Smooth muscle cell (in vitro differentiated cells): ENCODE data around the gene DPM1. TPM values are rescaled to one million over a fixed set of nuclear protein-coding genes. Genes with fewer than 3 reads are reported as not detected.

Experiments used
- DNase-seq: peaks from one replicate; lab custom pipeline; 2025; ENCODE audit not compliant: unreplicated experiment; lab: John Stamatoyannopoulos, UW
- H2AFZ ChIP-seq: fragments of 200-600 bp; sonication (generic); 2 replicates; pipeline ENCODE4 v1.6.0; 2016; ENCODE audit warnings: antibody characterized with exemption, low read depth, mild to moderate bottlenecking
- H3F3A ChIP-seq: fragments of 200-600 bp; sonication (generic); 2 replicates; pipeline ENCODE4 v1.6.0; 2017; ENCODE audit warnings: antibody characterized with exemption, low read depth
- H3K27ac ChIP-seq: fragments of 200-600 bp; sonication (generic); 2 replicates; pipeline ENCODE4 v1.5.1; 2016; ENCODE audit warnings: low read depth, mild to moderate bottlenecking
- H3K27me3 ChIP-seq: fragments of 200-600 bp; sonication (generic); 2 replicates; pipeline ENCODE4 v1.6.1; 2016; ENCODE audit warnings: low read depth, mild to moderate bottlenecking
- H3K36me3 ChIP-seq: fragments of 200-600 bp; sonication (generic); 2 replicates; pipeline ENCODE4 v1.5.1; 2016; ENCODE audit warnings: low read depth
- H3K4me1 ChIP-seq: fragments of 200-600 bp; sonication (generic); 2 replicates; pipeline ENCODE4 v1.5.1; 2016; ENCODE audit warnings: low read depth
- H3K4me2 ChIP-seq: fragments of 200-600 bp; sonication (generic); 2 replicates; pipeline ENCODE4 v1.6.0; 2016; ENCODE audit warnings: mild to moderate bottlenecking
- H3K4me3 ChIP-seq: fragments of 200-600 bp; sonication (generic); 2 replicates; pipeline ENCODE4 v1.5.1; 2016; ENCODE audit warnings: mild to moderate bottlenecking
- H3K79me2 ChIP-seq: fragments of 200-600 bp; sonication (generic); 2 replicates; pipeline ENCODE4 v1.6.0; 2016; ENCODE audit warnings: low read depth, mild to moderate bottlenecking
- H3K9ac ChIP-seq: fragments of 200-600 bp; sonication (generic); 2 replicates; pipeline ENCODE4 v1.6.0; 2016; ENCODE audit warnings: low read depth
- H3K9me3 ChIP-seq: fragments of 200-600 bp; sonication (generic); replicated peaks from 2 replicates; pipeline ENCODE4 v1.5.1; 2016; ENCODE audit warnings: low read depth
- H4K20me1 ChIP-seq: fragments of 200-600 bp; sonication (generic); 2 replicates; pipeline ENCODE4 v1.6.0; 2016; ENCODE audit warnings: low read depth
- WGBS: methylation state at CpG from one replicate; pipeline ENCODE4 v1.1.7; 2016; ENCODE audit warnings: low lambda C conversion rate; 5-methylcytosine and 5-hydroxymethylcytosine counted together
- polyA plus RNA-seq: library from polyadenylated mRNA; unstranded; fragments of >200 nt; fragmentation: Nextera tagmentation; extraction: Ambion mirVana; gene quantifications from 2 replicates; pipeline ENCODE4 v1.2.1, GENCODE V29; 2016
- total RNA-seq: library from RNA; depleted of rRNA; stranded (reverse); fragments of >200 nt; gene quantifications from 2 replicates; pipeline ENCODE4 v1.2.3, GENCODE V29; 2014
- TF ChIP-seq, protein P1 (sequence below): fragments of 200-600 bp; sonication (generic); IDR thresholded peaks from 2 replicates; pipeline ENCODE4 v1.5.1; 2017; ENCODE audit warnings: borderline replicate concordance, mild to moderate bottlenecking, antibody characterized with exemption; ENCODE audit not compliant: insufficient read depth, poor library complexity, severe bottlenecking

DPM1 gene
- total RNA-seq: 141 and 148 TPM in 2 replicates
- 89.1 and 104 TPM in 2 replicates for polyA plus RNA-seq

DNA sequence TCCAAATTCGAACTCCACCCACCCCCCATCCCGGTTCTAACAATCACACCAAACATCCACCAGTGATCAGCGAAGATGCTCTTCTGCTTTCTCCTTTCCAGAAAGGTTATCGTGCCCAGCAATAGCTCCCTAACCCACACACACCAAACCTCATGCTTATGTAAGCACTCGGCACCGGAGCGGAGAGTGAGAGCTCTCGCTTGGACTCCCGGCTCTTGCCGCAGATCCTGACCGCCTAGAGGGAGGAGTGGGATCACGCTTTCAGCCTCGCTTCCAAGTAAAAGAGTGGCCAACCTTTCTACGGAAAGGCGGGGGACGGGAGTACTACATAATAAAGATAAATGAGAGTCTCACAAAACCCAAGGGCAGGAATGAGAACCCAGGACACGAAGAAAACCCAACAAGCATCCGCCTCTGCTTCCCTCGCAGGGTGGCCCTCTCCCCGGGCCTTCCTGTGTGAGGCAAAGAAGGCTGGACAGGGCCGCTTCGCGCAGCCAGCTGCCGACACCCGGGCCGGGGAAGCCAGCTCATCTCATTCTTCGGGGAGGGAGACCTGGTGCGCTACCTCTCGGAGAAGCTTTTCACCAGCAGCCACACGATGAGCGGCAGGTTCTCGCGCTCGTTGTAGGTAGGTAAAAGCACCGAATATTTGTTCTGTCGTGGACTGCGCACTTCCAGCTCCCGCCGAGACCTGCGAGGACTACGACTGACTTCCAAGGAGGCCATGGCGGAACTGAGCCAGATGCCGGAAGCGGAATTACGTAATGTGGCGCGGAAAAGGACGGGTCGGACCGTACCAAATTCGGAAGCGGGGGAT is at the start of gene DPM1:
Gene DPM1 (minus strand): TSS at position 735 of the 817 bp plus-strand sequence. CDS start 9 bp downstream, at position 726.
- H3K79me2 ChIP-seq: peaks cover 76% of the 10 kb centered on the region
- peak; percentile 56 for DNase-seq

DNA sequence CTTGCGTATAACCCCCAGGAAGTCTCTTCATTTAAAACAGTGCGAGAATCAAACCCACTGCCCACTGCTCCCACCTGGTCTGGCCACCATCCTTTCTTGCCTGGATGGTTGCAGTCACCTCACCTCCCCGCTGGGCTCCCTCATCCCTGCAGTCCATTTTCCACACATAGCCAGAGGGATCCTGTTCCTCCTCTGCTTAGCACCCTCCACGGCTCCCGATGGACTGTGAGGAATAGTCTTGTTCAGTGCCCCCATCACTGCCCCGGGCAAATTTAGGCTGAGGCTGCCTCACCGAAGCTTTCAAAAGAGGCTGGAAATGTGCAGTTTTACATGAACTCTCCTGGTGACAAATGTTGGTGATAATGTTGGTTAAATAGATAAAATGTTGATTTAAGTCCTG is 46.9 kb upstream of the DPM1 start:
- H3K79me2 ChIP-seq: no peaks in the 10 kb centered on the region
- WGBS: 98% methylated on average over 7 of the region's 7 CpGs
- H3K9me3 ChIP-seq: no peaks in the 10 kb centered on the region
- no peaks in the 10 kb centered on the region for H3K27me3 ChIP-seq
- H3K4me2 ChIP-seq: no peak overlapping the region
- H3K4me3 ChIP-seq: no peak overlapping the region
- no peak for DNase-seq
- H3K27ac ChIP-seq: no peak overlapping the region
- no peak overlapping the region for H3K9ac ChIP-seq
- no peak overlapping the region for H2AFZ ChIP-seq
- TF ChIP-seq, protein P1, sequence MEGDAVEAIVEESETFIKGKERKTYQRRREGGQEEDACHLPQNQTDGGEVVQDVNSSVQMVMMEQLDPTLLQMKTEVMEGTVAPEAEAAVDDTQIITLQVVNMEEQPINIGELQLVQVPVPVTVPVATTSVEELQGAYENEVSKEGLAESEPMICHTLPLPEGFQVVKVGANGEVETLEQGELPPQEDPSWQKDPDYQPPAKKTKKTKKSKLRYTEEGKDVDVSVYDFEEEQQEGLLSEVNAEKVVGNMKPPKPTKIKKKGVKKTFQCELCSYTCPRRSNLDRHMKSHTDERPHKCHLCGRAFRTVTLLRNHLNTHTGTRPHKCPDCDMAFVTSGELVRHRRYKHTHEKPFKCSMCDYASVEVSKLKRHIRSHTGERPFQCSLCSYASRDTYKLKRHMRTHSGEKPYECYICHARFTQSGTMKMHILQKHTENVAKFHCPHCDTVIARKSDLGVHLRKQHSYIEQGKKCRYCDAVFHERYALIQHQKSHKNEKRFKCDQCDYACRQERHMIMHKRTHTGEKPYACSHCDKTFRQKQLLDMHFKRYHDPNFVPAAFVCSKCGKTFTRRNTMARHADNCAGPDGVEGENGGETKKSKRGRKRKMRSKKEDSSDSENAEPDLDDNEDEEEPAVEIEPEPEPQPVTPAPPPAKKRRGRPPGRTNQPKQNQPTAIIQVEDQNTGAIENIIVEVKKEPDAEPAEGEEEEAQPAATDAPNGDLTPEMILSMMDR: no peak
- H3K4me1 ChIP-seq: no peaks in the 10 kb centered on the region
- peaks cover 7% of the 10 kb centered on the region for H4K20me1 ChIP-seq
- no peaks in the 10 kb centered on the region for H3K36me3 ChIP-seq
- no peaks in the 10 kb centered on the region for H3F3A ChIP-seq

More for the DNA sequence above, at the start of gene DPM1:
- peak within 1 kb of the TSS; percentile 99 for H3K9ac ChIP-seq
- peak within 1 kb of the TSS; percentile 50 for H2AFZ ChIP-seq
- peak within 1 kb of the TSS; percentile 95 for H3K4me2 ChIP-seq
- TF ChIP-seq, protein P1: no peak
- under 1% methylated on average over 52 of the region's 52 CpGs for WGBS
- peaks cover 15% of the 10 kb centered on the region for H3K36me3 ChIP-seq
- no peaks in the 10 kb centered on the region for H3K9me3 ChIP-seq
- H3K4me1 ChIP-seq: peaks cover 27% of the 10 kb centered on the region
- H3K27me3 ChIP-seq: no peaks in the 10 kb centered on the region
- H3F3A ChIP-seq: no peaks in the 10 kb centered on the region
- H4K20me1 ChIP-seq: peaks cover 63% of the 10 kb centered on the region
- H3K27ac ChIP-seq: peak within 1 kb of the TSS; percentile 95
- H3K4me3 ChIP-seq: peak within 1 kb of the TSS; percentile 95

DNA sequence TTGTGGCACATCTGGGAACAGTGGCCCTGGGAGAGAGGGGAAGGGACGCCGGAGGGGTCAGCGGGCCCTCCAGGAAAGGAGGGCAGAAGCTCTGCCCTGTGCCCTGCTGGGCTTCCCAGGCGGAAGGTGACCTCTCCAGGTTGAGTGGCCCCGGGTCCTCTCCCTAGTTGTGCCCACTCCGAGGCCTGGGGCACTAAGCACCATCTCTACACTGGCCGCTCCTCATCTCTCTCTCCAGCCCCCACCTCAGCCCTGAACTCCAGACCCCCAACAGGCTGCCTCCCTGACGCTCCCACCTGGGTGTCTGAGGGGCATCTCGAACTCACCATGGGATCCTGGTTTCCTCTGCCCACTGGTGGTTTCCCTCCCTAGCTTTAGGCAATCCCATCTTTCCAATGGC is 46.4 kb upstream of the DPM1 start:
- 99% methylated on average over 6 of the region's 9 CpGs for WGBS
- H3K9ac ChIP-seq: no peak overlapping the region
- H3K36me3 ChIP-seq: no peaks in the 10 kb centered on the region
- H2AFZ ChIP-seq: no peak overlapping the region
- TF ChIP-seq, protein P1: no peak
- no peak overlapping the region for H3K4me3 ChIP-seq
- no peaks in the 10 kb centered on the region for H3F3A ChIP-seq
- no peaks in the 10 kb centered on the region for H3K79me2 ChIP-seq
- no peaks in the 10 kb centered on the region for H3K9me3 ChIP-seq
- DNase-seq: no peak
- H3K4me2 ChIP-seq: no peak overlapping the region
- H3K27me3 ChIP-seq: no peaks in the 10 kb centered on the region
- H3K4me1 ChIP-seq: no peaks in the 10 kb centered on the region
- no peak overlapping the region for H3K27ac ChIP-seq
- peaks cover 7% of the 10 kb centered on the region for H4K20me1 ChIP-seq
